T-helper 2 cell treated with Interferon-gamma antibody and Interleukin-4, amounts not matched to agents 100 ng/mL and 5 ng/mL, for 36 hours (primary cell): ENCODE results near the gene NIPBL. TPM values are rescaled to one million over a fixed set of nuclear protein-coding genes. Genes with fewer than 3 reads are reported as not detected.
"Not testable (repeated sequence)": the region's sequence is repeated elsewhere in the genome, so short reads cannot be mapped to it uniquely, and the experiment has no call there.

Experiments used
- intact Hi-C: fragments of 100-400 bp; cut with micrococcal nuclease; formaldehyde crosslinking; loops from one replicate; pipeline ENCODE4 v1.15.1; 2023
- total RNA-seq: library from RNA; stranded (reverse); gene quantifications from 2 replicates; pipeline ENCODE4 v1.2.3, GENCODE V29; 2022

The NIPBL gene
- total RNA-seq, 1 donor from 2014 or later: 67.4 TPM

DNA sequence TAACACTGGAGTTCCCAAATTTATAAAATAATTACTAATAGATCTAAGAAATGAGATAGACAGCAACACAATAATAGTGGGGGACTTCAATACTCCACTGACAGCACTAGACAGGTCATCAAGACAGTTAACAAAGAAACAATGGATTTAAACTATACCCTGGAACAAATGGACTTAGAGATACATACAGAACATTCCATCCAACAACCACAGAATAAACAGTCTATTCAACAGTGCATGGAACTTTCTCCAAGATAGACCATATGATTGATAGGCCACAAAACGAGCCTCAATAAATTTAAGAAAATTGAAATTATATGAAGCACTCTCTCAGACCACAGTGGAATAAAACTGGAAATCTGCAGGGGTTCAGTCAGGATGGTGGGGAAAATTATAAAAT lies 209.5 kb downstream of the NIPBL start:
- intact Hi-C loops: not testable (repeated sequence)

DNA sequence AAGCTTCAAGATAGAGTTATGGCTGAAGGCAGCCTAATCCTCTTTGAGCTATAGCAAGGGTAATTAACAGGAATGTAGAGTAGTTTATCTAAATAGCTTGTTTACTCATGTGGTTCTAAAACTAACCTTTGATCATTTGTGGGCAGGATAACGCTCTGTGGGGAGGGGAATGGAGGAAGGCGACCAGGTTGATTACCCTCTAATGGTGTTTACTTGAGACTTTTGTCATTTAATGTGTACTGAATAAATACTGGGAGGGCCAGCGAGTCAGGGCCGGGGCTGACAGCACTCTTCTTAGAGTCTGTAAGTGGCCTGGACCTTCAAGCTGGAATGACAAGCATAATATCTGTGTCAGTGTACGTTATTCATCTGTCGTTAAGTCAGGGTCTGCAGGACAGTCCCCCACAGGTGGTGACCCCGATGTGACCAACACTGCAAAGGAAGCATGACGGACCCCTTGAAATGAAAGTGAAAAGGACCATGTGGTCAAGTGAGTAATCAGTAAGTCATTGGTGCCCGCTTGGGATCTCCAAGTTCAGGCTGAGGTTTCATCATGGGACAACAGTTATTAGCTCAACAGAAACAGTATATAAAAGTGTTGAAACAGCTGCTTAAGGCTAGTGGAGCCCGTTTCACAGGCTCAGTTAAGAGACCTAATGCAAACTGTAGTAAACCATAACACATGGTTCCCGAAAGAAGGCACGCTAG lies 210.1 kb downstream of the NIPBL start:
- intact Hi-C loops: no loop called here

DNA sequence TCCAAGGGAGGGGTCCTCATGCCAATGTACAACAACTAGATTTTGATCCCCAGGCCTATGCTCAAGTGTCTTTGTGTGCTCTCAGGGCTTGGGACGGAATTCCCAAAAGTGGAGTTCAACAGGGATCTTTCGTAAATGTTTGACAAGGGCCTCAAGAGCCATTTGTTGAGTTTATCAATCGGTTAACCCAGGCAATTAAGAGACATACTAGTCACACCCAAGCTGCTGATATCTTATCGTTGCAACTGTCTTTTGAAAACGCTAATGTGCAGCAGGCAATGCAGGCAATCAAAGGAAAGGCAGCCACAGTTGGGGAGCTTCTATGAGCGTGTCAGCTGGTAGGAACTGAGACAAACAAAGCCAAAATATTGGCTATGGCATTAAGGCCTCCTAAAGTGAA lies 211.4 kb downstream of the NIPBL start:
- intact Hi-C loops: no loop called here

DNA sequence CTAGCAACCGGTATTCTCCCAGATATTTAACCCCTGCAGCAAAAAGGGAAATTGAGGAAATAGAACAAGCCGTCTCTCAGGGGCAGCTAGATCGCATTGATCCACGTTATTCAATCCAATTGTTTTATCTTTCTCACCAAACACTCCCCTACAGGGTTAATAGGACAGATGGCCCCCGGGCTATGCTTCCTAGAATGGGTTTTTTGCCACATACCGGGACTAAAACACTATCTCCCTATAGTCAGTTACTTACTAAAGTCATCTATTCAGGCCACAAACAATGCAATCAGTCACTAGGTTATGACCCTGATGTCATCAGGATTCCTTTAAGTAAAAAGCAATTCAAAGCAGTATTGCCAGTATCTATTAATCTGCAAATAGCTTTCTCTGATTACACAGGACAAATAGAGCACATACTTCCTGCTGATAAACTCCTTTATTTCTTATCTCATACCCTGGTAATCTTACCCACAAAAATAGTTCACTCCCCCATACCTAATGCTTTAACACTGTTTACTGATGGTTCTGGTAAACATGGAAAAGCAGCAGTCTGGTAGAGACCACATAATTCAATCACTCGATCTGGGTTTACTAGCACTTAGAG lies 213.7 kb downstream of the NIPBL start:
- intact Hi-C loops: no loop called here

DNA sequence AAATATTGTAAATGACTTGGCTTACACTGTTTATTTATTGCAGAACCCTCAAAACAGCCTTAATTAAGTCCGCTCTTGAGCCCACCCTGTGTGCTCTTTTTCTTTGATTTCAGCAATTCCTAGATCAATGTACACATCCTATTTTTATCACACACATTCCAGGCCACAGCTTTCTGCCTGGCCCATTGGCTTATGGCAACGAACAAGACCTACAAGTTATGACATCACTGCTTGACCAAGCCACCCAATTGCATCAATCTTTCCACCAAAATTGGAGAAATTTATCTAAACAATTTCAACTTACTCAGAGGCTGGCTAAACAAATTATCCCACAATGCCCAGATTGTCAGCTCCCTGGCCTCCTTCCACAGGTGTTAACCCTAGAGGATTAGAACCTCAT lies 214.2 kb downstream of the NIPBL start:
- intact Hi-C loops: no loop called here

DNA sequence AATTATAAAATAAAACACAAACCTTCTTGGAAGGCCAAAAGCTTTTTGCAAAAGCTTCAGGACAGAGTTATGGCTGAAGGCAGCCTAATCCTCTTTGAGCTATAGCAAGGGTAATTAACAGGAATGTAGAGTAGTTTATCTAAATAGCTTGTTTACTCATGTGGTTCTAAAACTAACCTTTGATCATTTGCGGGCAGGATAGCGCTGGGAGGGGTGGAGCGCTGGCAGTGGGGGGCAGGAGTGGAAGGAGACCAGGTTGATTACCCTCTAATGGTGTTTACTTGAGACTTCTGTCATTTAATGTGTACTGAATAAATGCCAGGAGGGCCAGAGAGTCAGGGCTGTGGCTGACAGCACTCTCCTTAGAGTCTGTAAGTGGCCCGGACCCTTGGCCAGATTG lies 217.2 kb downstream of the NIPBL start:
- intact Hi-C loops: not testable (repeated sequence)

DNA sequence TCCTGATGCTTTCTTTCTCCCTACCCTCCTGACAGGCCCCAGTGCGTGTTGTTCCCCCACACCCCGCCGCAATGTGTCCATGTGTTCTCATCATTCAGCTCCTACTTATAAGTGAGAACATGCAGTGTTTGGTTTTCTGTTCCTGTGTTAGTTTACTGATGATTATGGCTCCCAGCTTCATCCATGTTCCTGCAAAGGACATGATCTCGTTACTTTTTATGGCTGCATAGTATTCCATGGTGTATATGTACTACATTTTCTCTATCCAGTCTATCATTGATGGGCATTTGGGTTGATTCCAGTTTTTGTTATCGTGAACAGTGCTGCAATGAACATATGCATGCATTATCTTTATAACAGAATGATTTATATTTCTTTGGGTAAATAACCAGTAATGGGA lies 222.7 kb downstream of the NIPBL start:
- intact Hi-C loops: not testable (repeated sequence)

DNA sequence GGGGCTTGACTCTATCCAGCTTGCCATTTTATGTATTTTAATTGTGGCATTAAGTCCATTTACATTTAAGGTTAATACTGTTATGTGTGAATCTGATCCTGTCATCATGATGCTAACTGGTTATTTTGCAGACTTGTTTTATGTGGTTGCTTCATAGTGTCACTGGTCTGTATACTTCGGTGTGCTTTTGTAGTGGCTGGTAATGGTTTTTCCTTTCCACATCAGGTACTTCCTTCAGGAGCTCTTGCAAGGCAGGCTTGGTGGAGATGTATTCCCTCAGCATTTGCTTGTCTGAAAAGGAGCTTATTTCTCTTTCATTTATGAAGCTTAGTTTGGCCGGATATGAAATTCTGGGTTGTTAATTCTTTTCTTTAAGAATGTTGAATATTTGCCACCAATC lies 226.7 kb downstream of the NIPBL start:
- intact Hi-C loops: no loop called here

DNA sequence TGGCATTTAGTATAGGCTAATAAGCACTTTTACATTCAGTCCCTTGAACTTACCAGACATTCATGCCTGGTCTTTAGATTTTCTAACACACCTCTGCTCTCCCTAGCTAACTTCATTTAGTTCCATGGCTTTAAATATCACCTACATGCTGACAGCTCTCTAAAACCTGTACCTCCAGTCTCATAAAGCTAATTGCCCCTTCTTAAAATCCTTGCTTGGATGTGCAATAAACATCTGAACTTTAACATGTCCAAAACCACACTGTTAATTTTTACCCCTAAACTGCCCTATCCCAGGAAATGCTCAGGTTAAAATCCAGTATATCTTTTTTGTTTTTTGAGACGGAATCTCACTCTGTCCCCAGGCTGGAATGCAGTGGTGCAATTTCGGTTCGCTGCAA lies 232.8 kb downstream of the NIPBL start:
- intact Hi-C loops: no loop called here

DNA sequence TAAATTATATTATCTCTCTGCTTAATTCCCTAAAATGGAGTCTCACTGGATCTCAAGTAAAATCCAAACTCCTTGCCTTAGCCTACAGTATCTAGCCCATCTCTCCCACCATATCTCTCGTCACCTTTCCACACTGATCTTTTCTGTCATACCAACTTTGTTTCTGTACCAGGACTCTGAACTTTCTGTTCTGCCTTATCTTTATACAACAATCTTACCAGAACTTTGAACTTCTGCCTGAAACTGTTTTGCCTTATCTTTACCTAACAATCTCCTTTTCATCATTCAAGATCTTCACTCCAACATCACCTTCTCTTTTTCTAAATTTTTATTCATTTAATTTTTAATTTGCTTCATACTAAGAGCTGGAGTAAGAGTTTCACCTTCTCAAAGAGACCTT lies 233.6 kb downstream of the NIPBL start:
- intact Hi-C loops: loop anchor here (2.0 to 5.0 kb wide), 5 partner anchors 38 to 612 kb away; partner anchors contain the start of genes NIPBL and NUP155

DNA sequence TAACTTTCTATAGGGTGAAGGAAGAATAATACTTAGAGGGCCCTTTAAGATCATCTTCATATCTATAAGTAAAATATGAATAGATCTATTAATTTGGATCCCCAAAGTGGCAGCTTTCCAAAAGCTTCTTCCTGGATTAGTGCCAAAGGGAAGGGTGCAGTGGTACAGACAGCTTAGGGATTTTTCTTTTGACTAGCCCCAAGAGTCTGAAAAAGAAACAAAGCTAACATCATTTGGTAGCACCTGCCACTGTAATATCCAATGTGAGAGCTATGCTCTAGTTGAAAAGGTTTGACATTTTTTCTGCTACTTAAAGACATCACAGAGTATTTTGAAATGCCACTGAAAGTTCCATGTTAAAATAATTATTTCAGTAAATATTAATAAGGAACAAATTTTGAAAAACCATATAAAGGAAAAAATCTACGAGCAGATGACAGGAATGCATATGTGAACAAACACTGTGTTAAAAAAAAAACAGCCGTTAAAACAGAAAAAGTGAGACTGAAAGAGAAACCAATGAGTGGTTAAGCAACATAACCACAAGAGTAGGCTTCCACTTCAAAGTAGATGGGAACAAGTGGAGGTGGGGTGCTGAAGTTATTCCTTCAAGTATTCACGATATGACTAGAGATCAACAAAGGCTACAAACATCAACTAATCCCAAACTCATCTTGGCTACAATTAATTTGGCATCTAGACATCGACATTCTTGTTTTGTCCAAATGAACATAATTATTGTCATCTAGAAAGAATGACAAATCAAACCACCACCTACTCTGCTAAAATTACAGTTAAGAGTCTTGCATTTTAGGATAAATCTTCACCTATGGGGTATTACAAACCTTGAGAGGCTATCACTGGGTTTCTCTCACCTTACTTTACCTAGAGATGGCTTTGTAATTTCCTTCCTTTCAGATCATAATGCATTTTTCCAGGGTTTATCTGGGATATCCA lies 235.1 kb downstream of the NIPBL start:
- intact Hi-C loops: loop anchor here (1.0 to 5.0 kb wide), 6 partner anchors 39 to 611 kb away; partner anchors contain the start of genes NIPBL and NUP155

DNA sequence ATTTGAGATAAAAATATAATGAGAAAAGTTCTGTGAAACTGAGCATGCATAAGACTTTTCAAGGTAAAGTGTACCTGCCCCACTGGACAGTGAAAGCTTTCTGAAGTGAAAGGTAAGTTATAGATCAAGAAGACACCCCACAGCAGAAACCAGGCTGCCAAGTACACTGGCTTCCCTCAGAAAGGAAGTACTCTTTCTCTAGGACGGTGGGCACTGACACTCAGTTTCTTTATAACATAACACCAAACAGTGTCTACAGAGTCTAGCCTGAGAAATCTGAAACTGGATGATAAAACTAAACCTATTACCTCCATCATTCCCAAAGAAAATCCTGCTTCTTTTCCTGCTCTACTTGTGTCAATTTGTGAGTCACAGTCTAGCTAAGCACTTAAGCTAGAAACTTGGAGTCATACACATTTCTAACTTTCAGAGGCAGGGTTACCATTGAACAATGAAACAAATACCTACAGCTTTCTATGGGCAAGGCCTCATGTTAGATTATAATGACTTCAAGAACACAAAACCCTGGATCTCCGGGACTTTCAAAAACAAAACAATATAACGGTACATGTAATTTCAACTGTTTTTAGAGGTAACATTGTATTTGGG lies 235.9 kb downstream of the NIPBL start:
- intact Hi-C loops: loop anchor here (1.0 to 5.0 kb wide), 5 partner anchors 40 to 610 kb away; partner anchors contain the start of gene NUP155
